HCT116 (cell line): ENCODE results near the gene JAG1. TPM values are rescaled to one million over a fixed set of nuclear protein-coding genes. Genes with fewer than 3 reads are reported as not detected.

Experiments
- ATAC-seq: fragments of 200-7000 bp; cut with Tn5 transposase; 2 replicates; pipeline ENCODE4 v1.9.1; 2020; ENCODE audit warnings: mild to moderate bottlenecking, moderate library complexity
- BruUV-seq: library from RNA; stranded (reverse); fragments of 400-500 nt; replicated peaks from 2 replicates; lab custom pipeline; 2021; lab: Mats Ljungman, UMichigan
- CTCF ChIA-PET: fragments of 300-600 bp; sonication (Branson Sonifier 250); formaldehyde crosslinking; loops from one replicate; lab custom pipeline; 2021; ENCODE audit warnings: antibody characterized with exemption; lab: Charles Lee
- POLR2A ChIA-PET: fragments of 300-600, 350-600 bp; sonication (Branson Sonifier 250); formaldehyde crosslinking; loops from one replicate; lab custom pipeline; 2021; ENCODE audit warnings: antibody characterized with exemption; lab: Charles Lee
- RAD21 ChIA-PET, 2 experiments: fragments of 300-600 bp; sonication (Branson Sonifier 250); formaldehyde crosslinking; loops; one replicate each; lab custom pipeline; 2023; ENCODE audit warnings: low total read pairs in 2 of 2; ENCODE audit not compliant: uncharacterized antibody in 2 of 2, unreplicated experiment in 2 of 2, low non-redundant PET in 1 of 2; lab: Charles Lee
- DNase-seq: peaks from one replicate; pipeline ENCODE4 v3.0.0-alpha.2; 2010; ENCODE audit warnings: low read depth, low spot score
- H2AFZ ChIP-seq: fragments of 200-600 bp; shearing (Covaris generic), sonication (generic); 2 replicates; pipeline ENCODE4 v1.6.1; 2017; ENCODE audit warnings: low read depth, mixed run types, mixed read lengths, antibody characterized with exemption, low read length; ENCODE audit not compliant: poor library complexity, severe bottlenecking
- H3K27ac ChIP-seq: 2 replicates; pipeline ENCODE4 v1.5.1; 2012; ENCODE audit warnings: low read depth, low read length
- H3K27me3 ChIP-seq: fragments of 200-600 bp; sonication (generic); 2 replicates; pipeline ENCODE4 v1.6.1; 2016; ENCODE audit warnings: mixed run types, low read length, mixed read lengths; ENCODE audit not compliant: insufficient read depth
- H3K36me3 ChIP-seq, 2 experiments: fragments of 200-500 bp in 1 of 2; fragments of 200-600 bp in 1 of 2; sonication (Bioruptor generic) in 1 of 2; sonication (generic) in 1 of 2; 2 replicates each; pipeline versions ENCODE4 v1.5.1 to v1.6.1; 2014 to 2016; ENCODE audit warnings: low read length in 2 of 2, inconsistent platforms in 1 of 2, mixed read lengths in 1 of 2, mixed run types in 1 of 2; ENCODE audit not compliant: insufficient read depth in 2 of 2, control insufficient read depth in 1 of 2
- H3K4me1 ChIP-seq, 2 experiments: fragments of 200-600 bp in 1 of 2; sonication (generic) in 1 of 2; 2 replicates each; pipeline versions ENCODE4 v1.5.1 to v1.6.1; 2012 to 2017; ENCODE audit warnings: low read length in 2 of 2, inconsistent platforms in 1 of 2, mild to moderate bottlenecking in 1 of 2, mixed read lengths in 1 of 2, mixed run types in 1 of 2, moderate library complexity in 1 of 2; ENCODE audit not compliant: insufficient read depth in 2 of 2, control insufficient read depth in 1 of 2
- H3K4me2 ChIP-seq: fragments of 200-600 bp; sonication (generic); 2 replicates; pipeline ENCODE4 v1.6.1; 2017; ENCODE audit warnings: mixed run types, low read length, mixed read lengths
- H3K4me3 ChIP-seq, 2 experiments: fragments of 200-600 bp in 1 of 2; sonication (generic) in 1 of 2; replicated peaks in 1 of 2; 2 replicates each; pipeline ENCODE4 v1.5.1; 2011 to 2016; ENCODE audit warnings: low read length in 2 of 2, control low read depth in 1 of 2, low read depth in 1 of 2, mild to moderate bottlenecking in 1 of 2, mixed read lengths in 1 of 2, mixed run types in 1 of 2
- H3K79me2 ChIP-seq: fragments of 200-600 bp; sonication (generic); 2 replicates; pipeline ENCODE4 v1.6.1; 2017; ENCODE audit warnings: mild to moderate bottlenecking, mixed run types, low read length, moderate library complexity, mixed read lengths; ENCODE audit not compliant: insufficient read depth
- H3K9ac ChIP-seq: fragments of 200-600 bp; sonication (generic); 2 replicates; pipeline ENCODE4 v1.6.1; 2016; ENCODE audit warnings: low read length, mixed read lengths
- H3K9me2 ChIP-seq: fragments of 200-600 bp; sonication (generic), shearing (Covaris generic); 2 replicates; pipeline ENCODE4 v1.6.1; 2017; ENCODE audit warnings: mixed run types, mild to moderate bottlenecking, moderate library complexity; ENCODE audit not compliant: insufficient read depth
- H3K9me3 ChIP-seq, 2 experiments: fragments of 200-500 bp in 1 of 2; fragments of 200-600 bp in 1 of 2; sonication (Bioruptor generic) in 1 of 2; sonication (generic) in 1 of 2; 2 replicates each; pipeline ENCODE4 v1.6.1; 2014 to 2017; ENCODE audit warnings: low read length in 2 of 2, mixed read lengths in 2 of 2, inconsistent platforms in 1 of 2, low read depth in 1 of 2, mild to moderate bottlenecking in 1 of 2, mixed run types in 1 of 2, moderate library complexity in 1 of 2; ENCODE audit not compliant: control insufficient read depth in 1 of 2, insufficient read depth in 1 of 2
- H4K20me1 ChIP-seq: fragments of 200-600 bp; sonication (generic), shearing (Covaris generic); 2 replicates; pipeline ENCODE4 v1.6.1; 2017; ENCODE audit warnings: mixed run types, mild to moderate bottlenecking, moderate library complexity; ENCODE audit not compliant: insufficient read depth
- CEBPB ChIP-seq: IDR thresholded peaks from 2 replicates; pipeline ENCODE4 v1.6.1; 2012; ENCODE audit warnings: low read depth
- EGR1 ChIP-seq: IDR thresholded peaks from 2 replicates; pipeline ENCODE4 v1.6.1; 2012; ENCODE audit warnings: low read depth
- ELF1 ChIP-seq: IDR thresholded peaks from 2 replicates; pipeline ENCODE4 v1.6.1; 2012; ENCODE audit warnings: low read depth, borderline replicate concordance
- EZH2 ChIP-seq: fragments of 200-600 bp; sonication (generic); IDR thresholded peaks from 2 replicates; pipeline ENCODE4 v1.6.1; 2017; ENCODE audit warnings: antibody characterized with exemption, mixed run types
- EZH2phosphoT487 ChIP-seq: fragments of 200-600 bp; IDR thresholded peaks from 2 replicates; pipeline ENCODE4 v1.6.1; 2018; ENCODE audit warnings: antibody characterized with exemption, borderline replicate concordance
- JUND ChIP-seq: IDR thresholded peaks from 2 replicates; pipeline ENCODE4 v1.6.1; 2012
- POLR2A ChIP-seq: IDR thresholded peaks from 2 replicates; pipeline ENCODE4 v1.7.0; 2011; ENCODE audit warnings: borderline replicate concordance; ENCODE audit not compliant: insufficient read depth, insufficient read length; ENCODE audit errors: extremely low read depth
- POLR2AphosphoS5 ChIP-seq: IDR thresholded peaks from 2 replicates; pipeline ENCODE4 v1.6.1; 2011; ENCODE audit warnings: mild to moderate bottlenecking, low read depth, low read length, moderate library complexity
- RAD21 ChIP-seq: IDR thresholded peaks from 2 replicates; pipeline ENCODE4 v1.6.1; 2012; ENCODE audit warnings: low read depth, mild to moderate bottlenecking
- SIN3A ChIP-seq: IDR thresholded peaks from 2 replicates; pipeline ENCODE4 v1.6.1; 2012; ENCODE audit warnings: low read depth
- SP1 ChIP-seq: IDR thresholded peaks from 2 replicates; pipeline ENCODE4 v1.6.1; 2012; ENCODE audit warnings: low read depth
- SRF ChIP-seq: IDR thresholded peaks from 2 replicates; pipeline ENCODE4 v1.6.1; 2012; ENCODE audit warnings: low read depth
- TCF7L2 ChIP-seq: IDR thresholded peaks from 2 replicates; pipeline ENCODE4 v1.7.0; 2011; ENCODE audit warnings: borderline replicate concordance, inconsistent platforms; ENCODE audit not compliant: insufficient read depth, insufficient read length; ENCODE audit errors: extremely low read depth
- YY1 ChIP-seq: IDR thresholded peaks from 2 replicates; pipeline ENCODE4 v1.6.1; 2011; ENCODE audit warnings: low read length, low read depth, moderate library complexity, mild to moderate bottlenecking; ENCODE audit not compliant: insufficient replicate concordance; ENCODE audit errors: extremely low read depth
- ZNF274 ChIP-seq: fragments of 200-500 bp; sonication (Bioruptor generic); IDR thresholded peaks from 2 replicates; pipeline ENCODE4 v1.6.1; 2014; ENCODE audit warnings: mild to moderate bottlenecking, low read depth, low read length, inconsistent platforms
- intact Hi-C: fragments of 100-400 bp; cut with micrococcal nuclease; formaldehyde crosslinking; loops from 2 replicates; pipeline ENCODE4 v1.10.0; 2022
- total RNA-seq: library from RNA; stranded (reverse); gene quantifications from one replicate; pipeline ENCODE4 v1.2.1, GENCODE V29; 2021; ENCODE audit not compliant: unreplicated experiment
- TF ChIP-seq, protein P1 (sequence below): IDR thresholded peaks from 2 replicates; pipeline ENCODE4 v1.6.1; 2012
- TF ChIP-seq, protein P2 (sequence below), 3 experiments: fragments of 200-600 bp in 1 of 3; sonication (generic) in 1 of 3; IDR thresholded peaks in 2 of 3; conservative IDR thresholded peaks in 1 of 3; 2 replicates each; pipeline ENCODE4 v1.5.1; 2012 to 2017; ENCODE audit warnings: low read depth in 2 of 3, low read length in 2 of 3, antibody characterized with exemption in 1 of 3, borderline replicate concordance in 1 of 3, control low read depth in 1 of 3, mild to moderate bottlenecking in 1 of 3, mixed read lengths in 1 of 3, mixed run types in 1 of 3, moderate library complexity in 1 of 3; ENCODE audit not compliant: insufficient read depth in 1 of 3
- TF ChIP-seq, protein P3 (sequence below): IDR thresholded peaks from 2 replicates; pipeline ENCODE4 v1.6.1; 2012

Gene JAG1
- total RNA-seq, 1 experiment from 2014 or later: 31.9 TPM

DNA sequence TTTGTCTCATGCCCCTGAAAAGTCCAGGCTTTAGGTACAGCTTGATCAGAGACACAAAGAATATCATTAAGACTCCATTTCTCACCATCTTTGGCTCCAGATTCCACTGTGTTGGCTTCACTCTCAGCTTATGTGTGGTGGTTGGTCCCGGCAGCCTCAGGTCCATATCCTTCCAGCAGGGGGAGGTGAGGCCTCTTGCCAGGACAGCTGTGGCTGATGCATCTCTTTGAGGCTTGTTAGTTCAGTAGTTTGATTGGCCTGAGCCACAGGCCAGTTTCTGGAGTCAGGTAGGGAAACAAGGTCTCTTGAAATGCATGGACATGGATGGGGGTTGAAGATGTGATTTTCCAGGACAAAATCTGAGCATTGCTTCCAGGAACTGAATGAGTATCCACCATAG is 62.4 kb downstream of the JAG1 start:
- Histone ChIP-seq H3K36me3 (no peaks in the 10 kb centered on the region), H4K20me1 (no peaks in the 10 kb centered on the region), H2AFZ (no peak overlapping the region), H3K4me3 (no peak overlapping the region), H3K4me2 (no peak overlapping the region), H3K27ac (no peak overlapping the region), H3K4me1 (no peaks in the 10 kb centered on the region), H3K9me3 (no peaks in the 10 kb centered on the region), H3K79me2 (no peaks in the 10 kb centered on the region), H3K9ac (no peak overlapping the region), H3K27me3 (no peaks in the 10 kb centered on the region), H3K9me2 (no peaks in the 10 kb centered on the region)
- BruUV-seq: no TSS peak
- DNase-seq (no peak), ATAC-seq (peak; percentile 88)
- CTCF ChIA-PET: interaction anchor here (0.6 kb wide), 1 partner anchor 61 kb away, joined by 3 read pairs; no protein-coding TSS in a partner anchor
- POLR2A ChIA-PET: no interaction called here
- intact Hi-C loops: no loop called here
- TF ChIP-seq, protein P1, sequence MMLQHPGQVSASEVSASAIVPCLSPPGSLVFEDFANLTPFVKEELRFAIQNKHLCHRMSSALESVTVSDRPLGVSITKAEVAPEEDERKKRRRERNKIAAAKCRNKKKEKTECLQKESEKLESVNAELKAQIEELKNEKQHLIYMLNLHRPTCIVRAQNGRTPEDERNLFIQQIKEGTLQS: no peak
- TF ChIP-seq POLR2A (no peak), TCF7L2 (no peak), POLR2AphosphoS5 (no peak), ZNF274 (no peak), EZH2 (no peak), EGR1 (no peak), SRF (no peak), ELF1 (no peak), SP1 (no peak), EZH2phosphoT487 (no peak), JUND (no peak), RAD21 (peak; percentile 31; the same call in 1 of the 2 replicates), CEBPB (no peak), SIN3A (no peak), YY1 (no peak)
- TF ChIP-seq, protein P2, sequence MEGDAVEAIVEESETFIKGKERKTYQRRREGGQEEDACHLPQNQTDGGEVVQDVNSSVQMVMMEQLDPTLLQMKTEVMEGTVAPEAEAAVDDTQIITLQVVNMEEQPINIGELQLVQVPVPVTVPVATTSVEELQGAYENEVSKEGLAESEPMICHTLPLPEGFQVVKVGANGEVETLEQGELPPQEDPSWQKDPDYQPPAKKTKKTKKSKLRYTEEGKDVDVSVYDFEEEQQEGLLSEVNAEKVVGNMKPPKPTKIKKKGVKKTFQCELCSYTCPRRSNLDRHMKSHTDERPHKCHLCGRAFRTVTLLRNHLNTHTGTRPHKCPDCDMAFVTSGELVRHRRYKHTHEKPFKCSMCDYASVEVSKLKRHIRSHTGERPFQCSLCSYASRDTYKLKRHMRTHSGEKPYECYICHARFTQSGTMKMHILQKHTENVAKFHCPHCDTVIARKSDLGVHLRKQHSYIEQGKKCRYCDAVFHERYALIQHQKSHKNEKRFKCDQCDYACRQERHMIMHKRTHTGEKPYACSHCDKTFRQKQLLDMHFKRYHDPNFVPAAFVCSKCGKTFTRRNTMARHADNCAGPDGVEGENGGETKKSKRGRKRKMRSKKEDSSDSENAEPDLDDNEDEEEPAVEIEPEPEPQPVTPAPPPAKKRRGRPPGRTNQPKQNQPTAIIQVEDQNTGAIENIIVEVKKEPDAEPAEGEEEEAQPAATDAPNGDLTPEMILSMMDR (IDR thresholded peaks at IDR 0.05 in 2 of 3, conservative IDR thresholded peaks at IDR 0.05 in 1 of 3; ENCODE audit: borderline replicate concordance in 1 of 3, insufficient read depth in 1 of 3, low read depth in 2 of 3, low read length in 2 of 3): peak; percentile 5 to 58 (median 53); a peak in 4 of 6 replicates
- TF ChIP-seq, protein P3, sequence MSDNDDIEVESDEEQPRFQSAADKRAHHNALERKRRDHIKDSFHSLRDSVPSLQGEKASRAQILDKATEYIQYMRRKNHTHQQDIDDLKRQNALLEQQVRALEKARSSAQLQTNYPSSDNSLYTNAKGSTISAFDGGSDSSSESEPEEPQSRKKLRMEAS: no peak
- RAD21 ChIA-PET: no interaction called here
